Measurements from ENCODE around the gene CDH4. TPM values are rescaled to one million over a fixed set of nuclear protein-coding genes. Genes with fewer than 3 reads are reported as not detected.

The CDH4 gene
- total RNA-seq, 1 donor from 2014 or later = 0.06 TPM

DNA sequence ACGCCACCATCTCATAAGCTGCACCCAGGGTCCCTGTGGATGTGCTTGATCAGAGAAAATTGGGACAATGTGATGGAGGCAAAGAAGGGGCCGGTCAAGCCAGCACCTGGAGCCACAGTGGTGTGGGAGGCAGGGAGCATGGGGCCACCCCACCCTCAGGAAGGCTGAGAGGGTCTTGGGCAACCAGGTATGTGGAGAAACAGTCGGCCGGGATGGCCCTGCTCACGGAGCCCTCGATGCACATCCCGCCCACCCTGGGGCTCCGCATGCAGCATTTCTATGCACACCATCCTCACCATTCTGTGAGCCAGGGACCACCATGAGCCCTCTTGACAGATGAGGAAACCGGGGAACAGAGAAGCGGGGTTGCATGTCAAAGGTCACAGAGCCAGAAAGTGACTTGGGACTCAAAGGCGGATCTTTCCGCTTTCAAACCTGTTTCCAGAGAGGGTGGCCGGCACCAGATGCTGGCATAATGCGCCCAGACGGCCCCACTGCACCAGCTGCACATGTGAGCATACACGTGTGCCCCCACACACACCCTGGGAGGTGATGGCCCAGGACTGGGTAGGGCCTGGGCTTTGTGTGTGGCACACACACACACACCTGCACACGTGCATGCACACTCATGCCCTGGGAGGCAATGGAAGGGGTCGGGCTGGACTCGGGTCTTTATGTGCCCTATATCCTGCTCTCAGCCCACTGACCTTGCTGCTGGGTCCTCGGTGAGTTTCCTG lies 415.2 kb downstream of the CDH4 start:
- DNase-seq (no peak), ATAC-seq (no peak)
- intact Hi-C loops (cut with DNase I) = no loop called here
- no peaks in the 10 kb centered on the region for H3K36me3 ChIP-seq
- no peak overlapping the region for H3K27ac ChIP-seq
- no peak overlapping the region for H3K4me3 ChIP-seq
- no peaks in the 10 kb centered on the region for H3K4me1 ChIP-seq
- H3K9me3 ChIP-seq = no peaks in the 10 kb centered on the region
- peaks cover 3% of the 10 kb centered on the region for H3K27me3 ChIP-seq (ENCODE audit: low read depth)
- TF ChIP-seq, protein P1, sequence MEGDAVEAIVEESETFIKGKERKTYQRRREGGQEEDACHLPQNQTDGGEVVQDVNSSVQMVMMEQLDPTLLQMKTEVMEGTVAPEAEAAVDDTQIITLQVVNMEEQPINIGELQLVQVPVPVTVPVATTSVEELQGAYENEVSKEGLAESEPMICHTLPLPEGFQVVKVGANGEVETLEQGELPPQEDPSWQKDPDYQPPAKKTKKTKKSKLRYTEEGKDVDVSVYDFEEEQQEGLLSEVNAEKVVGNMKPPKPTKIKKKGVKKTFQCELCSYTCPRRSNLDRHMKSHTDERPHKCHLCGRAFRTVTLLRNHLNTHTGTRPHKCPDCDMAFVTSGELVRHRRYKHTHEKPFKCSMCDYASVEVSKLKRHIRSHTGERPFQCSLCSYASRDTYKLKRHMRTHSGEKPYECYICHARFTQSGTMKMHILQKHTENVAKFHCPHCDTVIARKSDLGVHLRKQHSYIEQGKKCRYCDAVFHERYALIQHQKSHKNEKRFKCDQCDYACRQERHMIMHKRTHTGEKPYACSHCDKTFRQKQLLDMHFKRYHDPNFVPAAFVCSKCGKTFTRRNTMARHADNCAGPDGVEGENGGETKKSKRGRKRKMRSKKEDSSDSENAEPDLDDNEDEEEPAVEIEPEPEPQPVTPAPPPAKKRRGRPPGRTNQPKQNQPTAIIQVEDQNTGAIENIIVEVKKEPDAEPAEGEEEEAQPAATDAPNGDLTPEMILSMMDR (IDR thresholded peaks at IDR 0.05) = no peak

DNA sequence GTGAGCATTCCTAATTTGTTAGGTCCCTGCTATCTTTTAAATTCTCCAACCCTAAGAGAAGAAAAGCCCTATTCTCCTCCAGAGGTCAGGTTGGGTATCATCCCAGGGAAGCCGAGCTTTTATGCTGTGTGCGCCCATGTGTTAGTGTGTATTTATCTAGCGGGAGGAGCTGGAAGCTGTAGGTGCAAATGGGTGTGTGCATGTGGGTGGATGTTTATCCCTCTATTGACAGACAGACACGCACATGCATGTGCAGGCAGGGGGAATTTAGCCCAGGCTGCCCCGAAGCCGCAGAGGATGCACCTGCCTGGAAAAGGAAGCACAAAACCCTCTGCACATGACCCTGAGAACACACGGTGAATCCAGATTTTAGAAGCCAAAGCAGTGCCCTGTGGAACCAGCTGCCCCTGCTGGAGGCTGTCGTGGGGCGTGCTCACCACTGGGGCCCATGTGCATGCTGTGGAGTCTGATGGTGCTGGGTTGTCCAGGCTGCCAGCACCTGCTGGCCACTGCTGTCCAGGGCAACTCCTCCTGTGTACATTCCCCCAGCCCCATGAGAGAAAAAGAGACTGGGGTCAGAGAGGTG lies 416.1 kb downstream of the CDH4 start:
- Histone ChIP-seq H3K4me1 (no peaks in the 10 kb centered on the region), H3K36me3 (no peaks in the 10 kb centered on the region), H3K9me3 (no peaks in the 10 kb centered on the region), H3K27me3 (ENCODE audit: low read depth) (peaks cover 3% of the 10 kb centered on the region), H3K4me3 (no peak overlapping the region), H3K27ac (no peak overlapping the region)
- no peak for ATAC-seq
- intact Hi-C loops (cut with DNase I) = no loop called here
- DNase-seq = no peak
- TF ChIP-seq, protein P1 (IDR thresholded peaks at IDR 0.05) = no peak

DNA sequence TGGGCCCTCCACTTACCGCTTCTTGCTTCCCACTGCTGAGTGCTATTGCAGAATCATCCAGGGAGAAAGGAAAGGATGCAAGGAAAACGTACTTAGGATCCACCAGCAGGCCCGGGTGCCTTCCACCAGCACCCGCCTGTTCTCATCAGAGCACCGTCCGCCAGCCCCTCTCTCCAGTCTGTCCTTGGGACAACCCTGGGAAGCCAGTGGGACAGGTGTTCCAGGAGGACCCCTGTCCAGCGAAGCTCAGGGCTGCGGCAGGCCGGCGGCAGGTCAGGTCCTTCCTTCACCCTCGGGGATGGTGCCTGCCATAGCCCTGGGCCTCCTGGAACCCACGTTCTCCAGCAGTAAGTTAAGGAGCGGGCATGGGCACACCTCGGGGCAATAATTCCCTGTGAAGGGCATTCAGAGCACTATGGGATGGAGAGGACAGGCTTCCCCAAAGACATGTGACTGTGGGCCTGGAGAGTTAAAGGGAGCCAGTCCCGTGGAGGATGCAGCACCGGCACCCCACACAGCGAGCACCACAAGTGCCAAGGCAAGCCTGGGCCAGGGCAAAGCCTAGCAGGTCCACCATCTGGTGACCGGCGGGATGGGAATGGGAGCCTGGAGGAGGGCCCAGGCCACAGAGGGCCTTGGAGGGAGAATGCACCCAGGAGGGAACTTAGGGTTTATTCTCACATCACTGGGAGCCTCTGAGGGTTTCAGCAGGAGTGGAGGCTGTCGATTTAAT lies 416.9 kb downstream of the CDH4 start:
- Histone ChIP-seq H3K4me1 (no peaks in the 10 kb centered on the region), H3K4me3 (no peak overlapping the region), H3K9me3 (no peaks in the 10 kb centered on the region), H3K36me3 (no peaks in the 10 kb centered on the region), H3K27ac (no peak overlapping the region), H3K27me3 (ENCODE audit: low read depth) (peaks cover 3% of the 10 kb centered on the region)
- ATAC-seq (no peak), DNase-seq (peak; percentile 34)
- TF ChIP-seq, protein P1 (IDR thresholded peaks at IDR 0.05) = no peak
- intact Hi-C loops (cut with DNase I) = no loop called here

DNA sequence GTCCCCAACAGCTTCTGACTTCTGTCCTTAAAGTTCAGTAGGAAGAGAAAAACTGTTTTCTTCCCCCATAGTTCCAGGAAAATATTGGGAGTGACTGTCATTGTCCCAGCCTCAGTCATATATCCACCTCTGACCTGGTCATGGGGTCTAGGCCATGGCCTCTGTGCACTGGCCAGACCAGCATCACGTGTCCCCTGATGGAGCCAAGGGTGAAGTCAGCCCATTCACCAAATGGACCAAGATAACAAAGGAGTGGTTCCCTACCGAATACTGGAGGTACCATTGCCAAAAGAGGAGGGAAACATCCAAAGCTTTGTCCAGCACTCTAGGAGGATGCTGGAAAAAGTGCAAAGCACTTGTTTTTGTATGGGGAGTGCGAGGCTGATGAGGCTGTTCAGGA lies 418.2 kb downstream of the CDH4 start:
- H3K9me3 ChIP-seq = no peaks in the 10 kb centered on the region
- no peak overlapping the region for H3K27ac ChIP-seq
- TF ChIP-seq, protein P1 (IDR thresholded peaks at IDR 0.05) = no peak
- DNase-seq (no peak), ATAC-seq (no peak)
- no peaks in the 10 kb centered on the region for H3K4me1 ChIP-seq
- H3K36me3 ChIP-seq = no peaks in the 10 kb centered on the region
- H3K4me3 ChIP-seq = no peak overlapping the region
- intact Hi-C loops (cut with DNase I) = no loop called here
- H3K27me3 ChIP-seq (ENCODE audit: low read depth) = peaks cover 3% of the 10 kb centered on the region

DNA sequence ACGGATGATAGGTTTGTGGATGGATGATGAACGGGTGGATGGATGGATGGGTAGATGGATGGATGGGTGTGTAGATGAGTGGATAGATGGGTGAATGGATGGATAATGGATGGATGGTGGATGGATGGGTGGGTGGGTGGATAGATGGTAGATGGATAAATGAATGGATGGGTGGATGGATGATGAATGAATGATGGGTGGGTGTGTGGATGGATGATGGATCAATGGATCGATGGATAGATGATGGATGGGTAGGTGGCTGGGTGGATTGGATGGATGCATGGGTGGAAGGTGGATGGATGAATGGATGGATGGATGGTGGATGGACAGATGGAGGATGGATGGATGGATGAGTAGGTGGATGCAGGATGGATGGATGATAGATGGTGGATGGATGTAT lies 419.5 kb downstream of the CDH4 start:
- intact Hi-C loops (cut with DNase I) = no loop called here
- ATAC-seq = no peak
- no peaks in the 10 kb centered on the region for H3K4me1 ChIP-seq
- TF ChIP-seq, protein P1 (IDR thresholded peaks at IDR 0.05) = no peak
- H3K9me3 ChIP-seq = no peaks in the 10 kb centered on the region
- H3K4me3 ChIP-seq = no peak overlapping the region
- peaks cover 3% of the 10 kb centered on the region for H3K27me3 ChIP-seq (ENCODE audit: low read depth)
- no peaks in the 10 kb centered on the region for H3K36me3 ChIP-seq
- DNase-seq = no peak
- H3K27ac ChIP-seq = no peak overlapping the region
